Measurements from ENCODE around the gene LIFR.
A peak's percentile ranks its signal among the peaks of the same experiment; 100 is the strongest.

The LIFR gene

DNA sequence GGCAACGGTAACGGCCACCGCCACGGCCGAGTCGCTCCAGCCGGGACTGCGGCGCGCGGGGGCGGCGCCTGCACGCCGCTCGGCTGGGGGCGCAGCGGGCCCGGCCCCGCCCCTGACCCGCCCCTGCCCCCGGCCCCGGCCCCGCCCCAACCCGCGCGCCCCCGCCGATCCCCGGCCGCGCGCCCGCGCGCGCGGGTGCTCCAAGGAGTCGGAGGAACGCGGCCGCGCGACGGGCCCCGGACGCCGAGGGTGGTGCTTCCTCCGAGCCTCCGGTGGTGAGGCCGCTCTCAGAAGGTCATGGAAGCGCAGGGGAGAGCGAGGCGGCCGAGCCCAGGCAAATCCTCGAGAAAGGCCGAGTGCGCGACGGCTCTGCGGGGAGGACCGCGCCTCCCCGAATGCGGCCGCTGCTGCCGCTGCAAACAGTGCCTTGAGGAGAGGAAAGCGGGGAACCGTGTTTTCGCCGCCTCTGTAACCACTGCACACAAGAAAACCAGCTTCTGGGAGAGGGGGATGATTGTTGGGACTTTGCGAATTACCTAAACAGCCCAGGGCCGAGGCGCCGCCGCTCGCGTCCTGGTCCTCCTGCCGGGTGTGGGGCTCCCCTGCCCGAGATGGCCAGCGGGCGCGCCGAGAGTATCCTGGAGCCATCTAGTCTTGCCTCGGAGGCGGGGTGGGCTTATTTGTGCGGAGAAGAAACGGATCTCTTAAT lies at the start of gene LIFR (continued):
- peak; percentile 78 for TF ChIP-seq KLF17 (tag by site-specific recombination; IDR thresholded peaks at IDR 0.05)
- peak; percentile 69; the same call in 1 of the 2 replicates for TF ChIP-seq ZNF76 (tag by site-specific recombination; IDR thresholded peaks at IDR 0.05; ENCODE audit: borderline replicate concordance, low read depth)
- no peak for TF ChIP-seq ZNF404 (tag by site-specific recombination; IDR thresholded peaks at IDR 0.05)
- 0 out of 2 replicates have a peak, but pooled peaks have one; percentile 14 for TF ChIP-seq ZNF623 (tag by site-specific recombination; IDR thresholded peaks at IDR 0.05)
- peak; percentile 66; the same call in 1 of the 2 replicates for TF ChIP-seq PBX3 (CRISPR knock-in tag; IDR thresholded peaks at IDR 0.05)
- no peak for TF ChIP-seq PRDM1 (tag by site-specific recombination; IDR thresholded peaks at IDR 0.05)
- peak; percentile 95 for TF ChIP-seq ZSCAN5A (tag by site-specific recombination; IDR thresholded peaks at IDR 0.05)
- peak; percentile 64 for TF ChIP-seq ZNF629 (tag by site-specific recombination; IDR thresholded peaks at IDR 0.05)
- peak; percentile 92 for TF ChIP-seq GLIS2 (tag by site-specific recombination; IDR thresholded peaks at IDR 0.05)
- 0 out of 2 replicates have a peak, but pooled peaks have one; percentile 41 for TF ChIP-seq ZBTB48 (tag by site-specific recombination; IDR thresholded peaks at IDR 0.05)

DNA sequence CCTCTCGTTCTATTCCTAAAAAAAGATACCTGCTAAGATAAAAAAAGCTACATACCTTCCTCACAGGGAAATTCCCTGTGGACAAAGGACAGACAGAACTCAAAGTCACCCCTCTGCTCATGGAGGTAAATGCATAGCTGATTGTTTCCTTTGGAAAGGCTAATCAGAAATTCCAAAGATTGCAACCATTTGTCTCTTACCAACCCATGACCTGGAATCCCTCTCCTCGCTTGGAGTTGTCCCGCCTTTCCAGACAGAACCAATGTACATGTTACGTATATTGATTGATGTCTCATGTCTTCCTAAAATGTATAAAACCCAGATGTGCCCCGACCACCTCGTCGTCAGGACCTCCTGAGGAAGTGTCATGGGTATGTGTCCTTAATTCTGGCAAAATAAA lies 49.2 kb upstream of the LIFR start:
- no peaks in the 10 kb centered on the region for H3K9me3 ChIP-seq (ENCODE audit: control insufficient read depth, insufficient read depth, low read depth, low read length)
- ChIA-PET POLR2A (no interaction called here), CTCF (interaction anchor here (1.5 to 3.6 kb wide), 2 partner anchors 164 to 204 kb away, joined by 3 to 13 read pairs; no protein-coding TSS in a partner anchor)
- no peak overlapping the region for H3K27ac ChIP-seq (ENCODE audit: extremely low read depth, low read depth, low read length)
- H3K36me3 ChIP-seq (ENCODE audit: control insufficient read depth in 2 of 2, insufficient read depth in 1 of 2, low read length in 2 of 2): no peaks in the 10 kb centered on the region
- H3K4me1 ChIP-seq (ENCODE audit: control insufficient read depth, insufficient read depth, low read length): peaks cover 26% of the 10 kb centered on the region
- no peak overlapping the region for H3K4me3 ChIP-seq (ENCODE audit: low read depth, low read length)
- no peak for TF ChIP-seq ZNF629 (tag by site-specific recombination; IDR thresholded peaks at IDR 0.05)
- TF ChIP-seq, protein P1, sequence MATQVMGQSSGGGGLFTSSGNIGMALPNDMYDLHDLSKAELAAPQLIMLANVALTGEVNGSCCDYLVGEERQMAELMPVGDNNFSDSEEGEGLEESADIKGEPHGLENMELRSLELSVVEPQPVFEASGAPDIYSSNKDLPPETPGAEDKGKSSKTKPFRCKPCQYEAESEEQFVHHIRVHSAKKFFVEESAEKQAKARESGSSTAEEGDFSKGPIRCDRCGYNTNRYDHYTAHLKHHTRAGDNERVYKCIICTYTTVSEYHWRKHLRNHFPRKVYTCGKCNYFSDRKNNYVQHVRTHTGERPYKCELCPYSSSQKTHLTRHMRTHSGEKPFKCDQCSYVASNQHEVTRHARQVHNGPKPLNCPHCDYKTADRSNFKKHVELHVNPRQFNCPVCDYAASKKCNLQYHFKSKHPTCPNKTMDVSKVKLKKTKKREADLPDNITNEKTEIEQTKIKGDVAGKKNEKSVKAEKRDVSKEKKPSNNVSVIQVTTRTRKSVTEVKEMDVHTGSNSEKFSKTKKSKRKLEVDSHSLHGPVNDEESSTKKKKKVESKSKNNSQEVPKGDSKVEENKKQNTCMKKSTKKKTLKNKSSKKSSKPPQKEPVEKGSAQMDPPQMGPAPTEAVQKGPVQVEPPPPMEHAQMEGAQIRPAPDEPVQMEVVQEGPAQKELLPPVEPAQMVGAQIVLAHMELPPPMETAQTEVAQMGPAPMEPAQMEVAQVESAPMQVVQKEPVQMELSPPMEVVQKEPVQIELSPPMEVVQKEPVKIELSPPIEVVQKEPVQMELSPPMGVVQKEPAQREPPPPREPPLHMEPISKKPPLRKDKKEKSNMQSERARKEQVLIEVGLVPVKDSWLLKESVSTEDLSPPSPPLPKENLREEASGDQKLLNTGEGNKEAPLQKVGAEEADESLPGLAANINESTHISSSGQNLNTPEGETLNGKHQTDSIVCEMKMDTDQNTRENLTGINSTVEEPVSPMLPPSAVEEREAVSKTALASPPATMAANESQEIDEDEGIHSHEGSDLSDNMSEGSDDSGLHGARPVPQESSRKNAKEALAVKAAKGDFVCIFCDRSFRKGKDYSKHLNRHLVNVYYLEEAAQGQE (tag by site-specific recombination; IDR thresholded peaks at IDR 0.05): no peak
- no peak for TF ChIP-seq OSR2 (tag by site-specific recombination; IDR thresholded peaks at IDR 0.05)
- no peak for TF ChIP-seq ZNF184 (tag by site-specific recombination; IDR thresholded peaks at IDR 0.05)
- TF ChIP-seq, protein P2, sequence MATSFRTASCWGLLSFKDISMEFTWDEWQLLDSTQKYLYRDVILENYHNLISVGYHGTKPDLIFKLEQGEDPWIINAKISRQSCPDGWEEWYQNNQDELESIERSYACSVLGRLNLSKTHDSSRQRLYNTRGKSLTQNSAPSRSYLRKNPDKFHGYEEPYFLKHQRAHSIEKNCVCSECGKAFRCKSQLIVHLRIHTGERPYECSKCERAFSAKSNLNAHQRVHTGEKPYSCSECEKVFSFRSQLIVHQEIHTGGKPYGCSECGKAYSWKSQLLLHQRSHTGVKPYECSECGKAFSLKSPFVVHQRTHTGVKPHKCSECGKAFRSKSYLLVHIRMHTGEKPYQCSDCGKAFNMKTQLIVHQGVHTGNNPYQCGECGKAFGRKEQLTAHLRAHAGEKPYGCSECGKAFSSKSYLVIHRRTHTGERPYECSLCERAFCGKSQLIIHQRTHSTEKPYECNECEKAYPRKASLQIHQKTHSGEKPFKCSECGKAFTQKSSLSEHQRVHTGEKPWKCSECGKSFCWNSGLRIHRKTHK (tag by site-specific recombination; IDR thresholded peaks at IDR 0.05): no peak
- TF ChIP-seq, protein P3, sequence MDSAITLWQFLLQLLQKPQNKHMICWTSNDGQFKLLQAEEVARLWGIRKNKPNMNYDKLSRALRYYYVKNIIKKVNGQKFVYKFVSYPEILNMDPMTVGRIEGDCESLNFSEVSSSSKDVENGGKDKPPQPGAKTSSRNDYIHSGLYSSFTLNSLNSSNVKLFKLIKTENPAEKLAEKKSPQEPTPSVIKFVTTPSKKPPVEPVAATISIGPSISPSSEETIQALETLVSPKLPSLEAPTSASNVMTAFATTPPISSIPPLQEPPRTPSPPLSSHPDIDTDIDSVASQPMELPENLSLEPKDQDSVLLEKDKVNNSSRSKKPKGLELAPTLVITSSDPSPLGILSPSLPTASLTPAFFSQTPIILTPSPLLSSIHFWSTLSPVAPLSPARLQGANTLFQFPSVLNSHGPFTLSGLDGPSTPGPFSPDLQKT (IDR thresholded peaks at IDR 0.05; ENCODE audit: borderline replicate concordance, low read depth, low read length): no peak
- no peak for TF ChIP-seq HOXA7 (CRISPR knock-in tag; IDR thresholded peaks at IDR 0.05; ENCODE audit: borderline replicate concordance)
- no peak for TF ChIP-seq MZF1 (tag by site-specific recombination; IDR thresholded peaks at IDR 0.05; ENCODE audit: borderline replicate concordance)
- TF ChIP-seq ZNF175 (tag by site-specific recombination; IDR thresholded peaks at IDR 0.05): no peak
- TF ChIP-seq, protein P4, sequence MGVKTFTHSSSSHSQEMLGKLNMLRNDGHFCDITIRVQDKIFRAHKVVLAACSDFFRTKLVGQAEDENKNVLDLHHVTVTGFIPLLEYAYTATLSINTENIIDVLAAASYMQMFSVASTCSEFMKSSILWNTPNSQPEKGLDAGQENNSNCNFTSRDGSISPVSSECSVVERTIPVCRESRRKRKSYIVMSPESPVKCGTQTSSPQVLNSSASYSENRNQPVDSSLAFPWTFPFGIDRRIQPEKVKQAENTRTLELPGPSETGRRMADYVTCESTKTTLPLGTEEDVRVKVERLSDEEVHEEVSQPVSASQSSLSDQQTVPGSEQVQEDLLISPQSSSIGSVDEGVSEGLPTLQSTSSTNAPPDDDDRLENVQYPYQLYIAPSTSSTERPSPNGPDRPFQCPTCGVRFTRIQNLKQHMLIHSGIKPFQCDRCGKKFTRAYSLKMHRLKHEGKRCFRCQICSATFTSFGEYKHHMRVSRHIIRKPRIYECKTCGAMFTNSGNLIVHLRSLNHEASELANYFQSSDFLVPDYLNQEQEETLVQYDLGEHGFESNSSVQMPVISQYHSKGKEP (tag by site-specific recombination; IDR thresholded peaks at IDR 0.05): no peak
- TF ChIP-seq ZNF362 (tag by site-specific recombination; IDR thresholded peaks at IDR 0.05): no peak
- TF ChIP-seq, protein P5, sequence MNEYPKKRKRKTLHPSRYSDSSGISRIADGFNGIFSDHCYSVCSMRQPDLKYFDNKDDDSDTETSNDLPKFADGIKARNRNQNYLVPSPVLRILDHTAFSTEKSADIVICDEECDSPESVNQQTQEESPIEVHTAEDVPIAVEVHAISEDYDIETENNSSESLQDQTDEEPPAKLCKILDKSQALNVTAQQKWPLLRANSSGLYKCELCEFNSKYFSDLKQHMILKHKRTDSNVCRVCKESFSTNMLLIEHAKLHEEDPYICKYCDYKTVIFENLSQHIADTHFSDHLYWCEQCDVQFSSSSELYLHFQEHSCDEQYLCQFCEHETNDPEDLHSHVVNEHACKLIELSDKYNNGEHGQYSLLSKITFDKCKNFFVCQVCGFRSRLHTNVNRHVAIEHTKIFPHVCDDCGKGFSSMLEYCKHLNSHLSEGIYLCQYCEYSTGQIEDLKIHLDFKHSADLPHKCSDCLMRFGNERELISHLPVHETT (tag by site-specific recombination; IDR thresholded peaks at IDR 0.05): no peak
